Right lobe of liver (tissue), 4 donors: ENCODE measurements around the gene CTIF.

Experiments
- CTCF ChIP-seq, 4 donors: fragments of 200-600 bp in 3 of 4; fragments of 450-650 bp in 1 of 4; IDR thresholded peaks; one replicate each; pipeline versions ENCODE4 v1.5.1 to v1.8.0; 2016 to 2022; ENCODE audit warnings: antibody characterized with exemption in 4 of 4, mild to moderate bottlenecking in 2 of 4
- POLR2A ChIP-seq: fragments of 450-650 bp; IDR thresholded peaks from one replicate; pipeline ENCODE4 v1.6.1; 2017; ENCODE audit warnings: antibody characterized with exemption, mild to moderate bottlenecking
- donor health status: DM: no; HTN: no; CAD: no.
- donor health status: DM: no; HTN: no; CAD: no.
- donor health status: DM: no; HTN: yes; CAD: no.

GRCh38 chr18:48707636-48708296 is 168.9 kb downstream of the CTIF start:
- TF ChIP-seq CTCF (IDR thresholded peaks at IDR 0.05) (no peak), POLR2A (no peak)
